ENCODE data around the gene PRKX.
"Not testable (repeated sequence)": the region's sequence is repeated elsewhere in the genome, so short reads cannot be mapped to it uniquely, and the experiment has no call there.

Gene PRKX

GRCh38 chrX:3577551-3577950 lies 135.9 kb downstream of the PRKX start:
- no peak for DNase-seq (ENCODE audit: low read depth, low spot score)

GRCh38 chrX:3576886-3577501 lies 136.5 kb downstream of the PRKX start:
- DNase-seq (ENCODE audit: low read depth, low spot score), result no peak

DNA sequence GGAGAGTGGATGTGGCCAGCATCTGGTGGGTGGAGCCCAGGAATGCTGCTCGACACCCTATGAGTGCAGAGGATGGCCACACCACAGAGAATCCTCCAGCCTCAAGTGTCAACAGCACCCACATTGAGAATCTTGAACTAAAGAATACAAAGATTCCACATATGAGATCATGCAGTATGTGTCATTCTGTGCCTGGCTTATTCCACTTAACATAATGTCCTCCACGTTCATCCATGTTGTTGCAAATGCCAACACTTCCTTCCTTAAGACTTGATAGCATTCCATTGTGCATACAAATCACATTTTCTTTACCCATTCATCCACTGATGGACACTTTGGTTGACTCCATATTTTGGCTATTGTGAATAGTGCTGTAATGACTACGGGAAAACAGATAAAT lies 145.8 kb downstream of the PRKX start:
- DNase-seq (ENCODE audit: low read depth, low spot score), result no peak

GRCh38 chrX:3563451-3563850 lies 150.0 kb downstream of the PRKX start:
- DNase-seq (ENCODE audit: low read depth, low spot score), result no peak

- not testable (repeated sequence) for DNase-seq (ENCODE audit: low read depth, low spot score)
Observed at GRCh38 chrX:3560010-3560409, 153.4 kb downstream of the PRKX start.

All from activated CD4-positive, CD25-positive, alpha-beta regulatory T cell treated with anti-CD3 and anti-CD28 coated beads, Interleukin-2, amount 50 U/mL, for 16 hours (primary cell).